ENCODE measurements around the gene PIGZ.

Gene PIGZ

GRCh38 chr3:197001106-197001971, 32.7 kb upstream of the PIGZ start:
- no peak for DNase-seq

- DNase-seq: no peak
Observed at GRCh38 chr3:197000211-197000610, 31.6 kb upstream of the PIGZ start.

- no peak for DNase-seq
Observed at GRCh38 chr3:196998966-196999760, 30.5 kb upstream of the PIGZ start.

GRCh38 chr3:196997311-196997710, 28.7 kb upstream of the PIGZ start:
- no peak for DNase-seq

GRCh38 chr3:196996454-196997265, 28.0 kb upstream of the PIGZ start:
- no peak for DNase-seq

DNA sequence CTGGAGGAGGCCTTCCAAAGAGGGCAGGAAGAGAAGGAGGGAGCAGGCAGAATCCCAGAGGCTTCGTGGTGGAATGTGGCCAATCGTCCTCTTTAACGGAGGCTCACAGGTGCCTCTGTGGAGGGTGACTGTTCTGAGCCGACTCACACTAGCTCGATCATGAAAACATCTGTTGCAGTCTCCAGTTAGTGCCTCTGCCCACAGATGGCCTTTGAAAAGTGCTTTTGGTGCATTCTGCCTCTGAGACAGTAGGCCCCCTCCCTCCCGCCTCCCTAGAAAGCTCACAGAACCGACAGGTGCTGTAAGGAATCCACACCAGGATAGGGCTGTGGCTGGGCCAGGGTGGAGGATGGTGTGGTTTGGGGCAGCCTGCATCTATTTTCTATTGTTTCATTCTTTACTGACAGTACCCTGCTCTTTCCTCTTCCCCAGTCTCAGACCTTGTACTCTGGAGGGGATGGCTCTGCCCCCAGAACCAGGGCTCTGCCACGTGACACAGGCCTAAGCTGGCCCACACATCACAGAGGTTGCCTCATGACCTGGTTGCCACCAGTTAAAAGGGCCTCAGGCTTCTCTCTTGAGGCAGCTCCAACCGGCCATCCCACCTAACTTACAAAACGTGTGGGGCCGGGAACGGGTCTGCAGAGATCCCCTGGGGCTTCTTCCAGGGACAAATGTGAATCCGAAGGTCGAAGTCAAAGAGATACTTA, 27.2 kb upstream of the PIGZ start:
- no peak for DNase-seq

DNA sequence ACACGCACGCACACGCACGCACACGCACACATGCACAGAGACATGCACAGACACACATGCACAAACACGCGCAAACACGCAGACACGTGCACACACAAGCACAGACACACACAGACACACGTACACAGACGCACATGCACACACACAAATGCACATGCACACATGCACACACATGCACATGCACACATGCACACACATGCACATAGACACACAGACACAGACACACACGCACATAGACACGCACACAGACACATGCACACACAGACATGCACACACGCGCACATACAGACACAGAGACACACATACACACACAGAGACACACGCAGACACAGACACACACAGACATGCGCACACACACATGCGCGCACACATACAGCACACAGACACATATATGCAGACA, 26.4 kb upstream of the PIGZ start:
- no peak for DNase-seq

DNA sequence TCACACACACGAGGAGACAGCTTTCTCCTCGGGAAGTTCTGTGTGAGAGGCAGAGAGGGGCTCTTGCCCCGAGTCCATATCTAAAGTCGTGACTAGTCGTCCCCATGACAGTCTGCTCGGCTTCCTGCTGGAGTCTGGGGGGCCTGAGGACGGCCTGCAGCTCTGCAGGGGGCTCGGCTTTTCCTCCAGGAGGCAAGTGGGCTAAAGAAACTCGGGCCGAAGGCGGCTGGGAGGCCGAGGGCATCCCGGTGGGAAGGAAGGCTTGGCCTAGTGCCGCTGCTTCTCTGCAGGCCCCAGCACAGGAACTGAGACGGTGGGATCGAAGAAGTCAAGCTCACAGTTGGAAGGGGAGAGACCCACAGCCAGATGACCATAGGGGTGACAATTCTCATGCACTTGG, 25.4 kb upstream of the PIGZ start:
- DNase-seq: no peak

DNA sequence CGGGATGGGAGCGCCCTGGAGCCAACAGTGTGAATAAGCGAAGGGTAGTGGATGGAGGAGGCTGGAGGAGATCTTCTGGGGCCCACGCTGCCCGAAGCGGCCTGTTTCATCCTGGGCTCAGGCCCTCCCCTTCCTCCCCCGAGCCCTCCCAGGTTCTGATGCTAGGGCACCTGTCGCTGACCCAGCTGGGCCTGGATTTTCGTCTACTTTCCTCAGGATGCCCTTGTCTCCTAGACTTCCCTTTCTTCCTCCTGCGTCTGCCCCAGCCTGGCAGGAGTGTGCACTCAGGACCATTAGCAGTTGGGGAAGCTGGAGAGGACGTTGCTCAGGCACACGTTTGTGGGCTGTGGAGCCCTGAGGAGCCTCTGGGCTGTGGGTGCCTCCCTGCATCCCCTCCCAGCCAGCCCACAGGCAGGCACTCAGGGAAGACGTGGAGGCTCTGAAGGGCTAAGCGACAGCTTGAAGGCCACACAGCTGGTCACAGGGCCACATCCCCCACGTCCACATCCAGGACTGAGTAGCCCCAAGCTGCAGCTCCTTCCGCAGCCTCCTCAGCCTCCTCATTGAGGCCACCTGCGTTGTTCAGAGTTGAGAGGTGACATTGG, 23.9 kb upstream of the PIGZ start:
- no peak for DNase-seq

- no peak for DNase-seq
Observed at GRCh38 chr3:196991581-196992460, 23.2 kb upstream of the PIGZ start.

DNA sequence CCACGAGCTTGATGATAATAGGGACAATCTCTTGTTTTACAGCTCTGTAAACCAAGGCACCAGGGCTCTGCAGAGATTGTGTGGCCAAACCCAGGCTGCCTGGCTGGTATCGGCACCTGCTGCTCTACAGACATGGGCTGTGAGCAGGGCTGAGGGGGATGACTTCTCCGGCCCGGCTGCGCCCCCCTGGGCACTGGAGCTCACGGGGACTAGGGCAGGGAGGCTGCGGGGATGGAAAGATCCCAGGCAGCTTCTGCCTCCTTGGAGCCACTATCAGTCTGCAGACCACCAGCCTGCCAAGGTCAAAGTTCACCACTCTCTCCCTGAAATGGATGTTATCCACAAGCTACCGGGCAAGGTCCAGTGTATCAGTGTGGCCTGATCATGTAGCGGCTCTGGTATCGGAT, 22.0 kb upstream of the PIGZ start:
- no peak for DNase-seq

- no peak for DNase-seq
Observed at GRCh38 chr3:196989721-196990262, 21.2 kb upstream of the PIGZ start.

DNA sequence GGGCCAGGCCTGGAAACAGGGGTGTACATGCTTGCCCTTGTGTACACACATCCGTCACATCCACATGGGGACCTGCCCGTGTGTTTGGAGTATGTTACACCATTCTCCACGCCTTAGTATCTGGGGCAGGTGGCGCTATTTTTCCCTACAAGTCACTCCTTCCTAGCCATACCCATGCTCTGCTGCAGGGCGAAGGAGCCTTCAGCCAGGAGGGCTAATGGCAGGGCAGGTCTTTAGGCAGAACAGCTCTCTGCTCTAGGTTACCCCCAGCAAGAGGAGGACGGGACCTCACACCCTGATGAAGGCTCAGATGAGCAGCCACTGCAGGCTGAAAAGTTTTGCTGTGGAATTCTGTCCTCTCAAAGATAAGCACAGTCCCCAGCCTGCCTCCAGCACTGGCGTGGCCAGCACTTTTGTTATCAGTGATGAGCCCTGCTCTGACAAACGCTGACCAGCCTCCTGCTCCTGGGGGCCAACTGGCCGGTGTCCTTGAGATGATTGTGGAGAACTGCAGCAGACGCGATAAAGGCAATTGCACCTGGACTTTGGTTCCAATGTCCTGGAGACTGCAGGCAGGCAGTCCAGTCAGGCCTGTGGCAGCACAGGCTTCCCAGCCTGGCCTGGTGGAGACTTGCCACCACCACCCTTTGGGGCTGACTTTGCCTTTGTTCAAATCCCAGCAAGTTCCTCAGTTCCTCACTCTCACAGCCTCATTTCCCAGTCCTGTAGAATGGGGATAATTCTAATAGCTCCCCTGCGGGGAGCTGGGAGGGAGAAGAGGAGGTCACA, 19.8 kb upstream of the PIGZ start:
- no peak for DNase-seq

GRCh38 chr3:196987022-196987421, 18.4 kb upstream of the PIGZ start:
- DNase-seq: no peak

DNA sequence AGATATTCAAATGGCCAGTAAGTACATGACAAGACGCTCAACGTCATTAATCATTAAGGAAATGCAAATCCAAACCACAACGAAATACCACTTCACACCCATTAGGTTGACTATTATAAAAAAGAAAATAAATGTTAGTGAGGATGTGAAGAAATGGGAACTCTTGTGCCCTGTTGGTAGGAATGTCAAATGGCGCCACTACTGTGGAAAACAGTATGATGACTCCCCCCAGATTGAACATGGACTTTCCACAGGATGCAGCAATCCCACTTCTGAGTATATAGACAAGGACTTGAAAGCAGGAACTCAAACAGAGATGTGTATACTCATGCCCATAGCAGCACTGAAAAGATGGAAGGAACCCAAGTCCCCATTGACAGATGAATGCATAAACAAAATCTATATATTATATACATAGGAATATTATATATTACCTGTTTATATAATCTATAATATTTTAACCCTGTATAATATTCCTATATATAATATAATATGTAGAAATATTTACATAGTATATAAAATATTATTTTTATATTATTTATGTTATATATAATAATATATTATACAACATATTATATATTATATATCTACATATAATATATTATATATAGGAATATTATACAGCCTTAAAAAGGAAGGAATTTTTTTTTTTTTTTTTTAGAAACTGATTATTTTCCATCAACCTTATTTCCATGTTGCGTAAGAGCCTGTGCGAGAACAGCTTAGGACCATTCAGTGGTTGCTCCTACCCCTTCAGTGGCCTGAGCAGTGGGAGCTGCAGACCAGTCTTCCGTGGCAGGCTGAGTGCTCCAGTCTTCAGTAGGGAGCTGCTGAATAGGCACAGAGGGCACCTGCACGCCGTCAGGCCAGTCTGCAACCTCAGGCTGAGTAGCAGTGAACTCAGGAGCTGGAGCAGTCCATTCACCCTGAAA, 17.6 kb upstream of the PIGZ start:
- DNase-seq: no peak

DNA sequence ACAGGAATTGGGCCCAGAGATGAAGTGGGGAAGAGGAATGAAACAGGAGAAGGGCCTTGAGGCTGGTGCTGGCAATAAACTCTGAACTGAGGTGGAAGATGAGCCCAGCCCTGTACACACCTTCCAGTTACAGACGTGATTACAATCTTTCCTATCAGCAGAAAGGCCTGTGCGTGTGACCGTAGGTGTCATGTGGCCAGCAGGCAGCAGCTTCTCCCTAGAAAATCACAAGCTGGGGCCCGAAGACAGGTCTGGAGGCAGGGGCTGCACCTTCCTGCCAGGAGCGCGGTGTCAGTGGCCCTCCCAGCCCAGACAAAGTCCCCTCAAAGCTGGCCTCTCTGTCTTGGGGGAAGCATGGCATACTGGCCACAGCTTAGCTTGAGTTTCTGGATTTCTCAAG, 16.7 kb upstream of the PIGZ start:
- DNase-seq: no peak

DNA sequence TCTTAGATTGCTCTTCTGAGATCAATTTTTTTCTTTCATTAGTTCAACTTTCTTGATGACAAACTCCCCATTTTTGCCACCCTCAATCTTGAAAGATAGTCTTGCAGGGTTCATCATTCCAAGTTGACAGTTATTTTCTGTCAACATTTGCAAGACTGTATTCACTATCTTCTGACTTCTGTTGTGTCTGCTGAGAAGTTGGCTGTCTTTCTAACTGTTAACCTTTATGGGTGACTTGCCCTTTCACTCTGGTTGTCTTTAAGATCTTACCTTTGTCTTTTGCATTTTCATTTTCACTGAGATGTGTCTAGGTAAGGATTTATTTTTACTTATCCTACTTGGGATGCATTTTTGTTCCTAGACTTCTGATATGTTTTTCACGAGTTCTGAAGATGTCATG, 14.6 kb upstream of the PIGZ start:
- no peak for DNase-seq

GRCh38 chr3:196981657-196982056, 13.0 kb upstream of the PIGZ start:
- no peak for DNase-seq

- DNase-seq: no peak
Observed at GRCh38 chr3:196979545-196979944, 10.9 kb upstream of the PIGZ start.
